Fibroblast of lung (primary cell): ENCODE measurements around the gene ZNF853. TPM values are rescaled to one million over a fixed set of nuclear protein-coding genes. Genes with fewer than 3 reads are reported as not detected.

Experiments
- DNase-seq, 2 donors: peaks; one replicate each; pipeline versions ENCODE4 v3.0.0 to v3.0.0-alpha.2; 2010; ENCODE audit warnings: low read depth in 2 of 2
- H2AFZ ChIP-seq: 2 replicates; pipeline ENCODE4 v1.5.1; 2012; ENCODE audit warnings: low read length, control low read depth, inconsistent platforms
- H3K27ac ChIP-seq: 2 replicates; pipeline ENCODE4 v1.5.1; 2011; ENCODE audit warnings: low read length, control low read depth; ENCODE audit not compliant: insufficient read depth
- H3K27me3 ChIP-seq: 2 replicates; pipeline ENCODE4 v1.5.1; 2011; ENCODE audit warnings: mild to moderate bottlenecking, low read length; ENCODE audit not compliant: control insufficient read depth, insufficient read depth
- H3K36me3 ChIP-seq: 2 replicates; pipeline ENCODE4 v1.5.1; 2011; ENCODE audit warnings: low read length; ENCODE audit not compliant: control insufficient read depth, insufficient read depth
- H3K4me1 ChIP-seq: 2 replicates; pipeline ENCODE4 v1.5.1; 2011; ENCODE audit warnings: low read length; ENCODE audit not compliant: control insufficient read depth, insufficient read depth; ENCODE audit errors: extremely low read depth
- H3K4me2 ChIP-seq: 2 replicates; pipeline ENCODE4 v1.5.1; 2011; ENCODE audit warnings: low read length, control low read depth; ENCODE audit not compliant: insufficient read depth; ENCODE audit errors: extremely low read depth
- H3K4me3 ChIP-seq, 4 experiments: fragments of 200-600 bp in 1 of 4; sonication (generic) in 1 of 4; replicated peaks in 1 of 4; 2 replicates each; pipeline ENCODE4 v1.5.1; 2011 to 2016; ENCODE audit warnings: low read length in 4 of 4, low read depth in 3 of 4, mild to moderate bottlenecking in 3 of 4, control low read depth in 2 of 4, inconsistent platforms in 1 of 4, mixed read lengths in 1 of 4; ENCODE audit not compliant: insufficient read depth in 1 of 4; ENCODE audit errors: control extremely low read depth in 1 of 4
- H3K79me2 ChIP-seq: 2 replicates; pipeline ENCODE4 v1.5.1; 2012; ENCODE audit warnings: mild to moderate bottlenecking, low read length, inconsistent platforms; ENCODE audit not compliant: control insufficient read depth, insufficient read depth
- H3K9ac ChIP-seq: 2 replicates; pipeline ENCODE4 v1.5.1; 2011; ENCODE audit warnings: mild to moderate bottlenecking, low read length, control low read depth; ENCODE audit not compliant: insufficient read depth
- H3K9me3 ChIP-seq: 2 replicates; pipeline ENCODE4 v1.5.1; 2012; ENCODE audit warnings: low read depth, low read length; ENCODE audit not compliant: control insufficient read depth, insufficient read depth
- H4K20me1 ChIP-seq: 2 replicates; pipeline ENCODE4 v1.5.1; 2011; ENCODE audit warnings: low read length; ENCODE audit not compliant: control insufficient read depth, insufficient read depth; ENCODE audit errors: extremely low read depth
- CTCF ChIP-seq, 2 donors: IDR thresholded peaks in 1 of 2; conservative IDR thresholded peaks in 1 of 2; 1 replicate in 1 of 2; 2 replicates in 1 of 2; pipeline ENCODE4 v1.5.1; 2011 to 2012; ENCODE audit warnings: low read length in 2 of 2, control low read depth in 1 of 2, inconsistent platforms in 1 of 2, low read depth in 1 of 2, mild to moderate bottlenecking in 1 of 2
- EZH2 ChIP-seq: IDR thresholded peaks from 2 replicates; pipeline ENCODE4 v1.5.1; 2012; ENCODE audit warnings: low read length, control low read depth, mild to moderate bottlenecking; ENCODE audit errors: missing control alignments
- polyA plus RNA-seq, 2 donors: library from polyadenylated mRNA; depleted of rRNA in 1 of 2; stranded (reverse) in 1 of 2; unstranded in 1 of 2; fragments of >200 nt; gene quantifications; 2 replicates each; pipeline ENCODE4 v1.2.1, GENCODE V29; 2011 to 2012; ENCODE audit warnings: missing spikeins in 1 of 2
- total RNA-seq: library from RNA; depleted of rRNA; stranded (reverse); fragments of >200 nt; gene quantifications from 2 replicates; pipeline ENCODE4 v1.2.1, GENCODE V29; 2014

Gene ZNF853
- total and polyA plus RNA-seq, 2 donors (not counting 1 experiment from before 2014, with no cell fraction given): 0.05 to 0.66 TPM

- no peak overlapping the region for H2AFZ ChIP-seq
- peaks cover 25% of the 10 kb centered on the region for H3K79me2 ChIP-seq
- H3K36me3 ChIP-seq: peaks cover 14% of the 10 kb centered on the region
- H3K27ac ChIP-seq: no peak overlapping the region
- H3K4me2 ChIP-seq: no peak overlapping the region
- no peaks in the 10 kb centered on the region for H3K27me3 ChIP-seq
- H4K20me1 ChIP-seq: no peaks in the 10 kb centered on the region
- TF ChIP-seq EZH2 (no peak), CTCF (conservative IDR thresholded peaks at IDR 0.05 in 1 of 2, IDR thresholded peaks at IDR 0.05 in 1 of 2; ENCODE audit: low read depth in 1 of 2, low read length in 2 of 2) (no peak)
- H3K9me3 ChIP-seq: no peaks in the 10 kb centered on the region
- no peak overlapping the region for H3K9ac ChIP-seq
- no peak for DNase-seq
- no peaks in the 10 kb centered on the region for H3K4me1 ChIP-seq
- H3K4me3 ChIP-seq: no peak overlapping the region
Measured at GRCh38 chr7:6642239-6642839, 26.9 kb downstream of the ZNF853 start.

GRCh38 chr7:6642861-6643640, 27.6 kb downstream of the ZNF853 start:
- Histone ChIP-seq H3K9ac (no peak overlapping the region), H4K20me1 (no peaks in the 10 kb centered on the region), H3K4me1 (no peaks in the 10 kb centered on the region), H3K4me3 (no peak overlapping the region), H3K9me3 (no peaks in the 10 kb centered on the region), H3K4me2 (no peak overlapping the region), H3K27me3 (no peaks in the 10 kb centered on the region), H2AFZ (no peak overlapping the region), H3K79me2 (peaks cover 18% of the 10 kb centered on the region), H3K27ac (no peak overlapping the region), H3K36me3 (peaks cover 17% of the 10 kb centered on the region)
- TF ChIP-seq CTCF (conservative IDR thresholded peaks at IDR 0.05 in 1 of 2, IDR thresholded peaks at IDR 0.05 in 1 of 2; ENCODE audit: low read depth in 1 of 2, low read length in 2 of 2) (no peak), EZH2 (no peak)
- no peak for DNase-seq

- TF ChIP-seq EZH2 (no peak), CTCF (conservative IDR thresholded peaks at IDR 0.05 in 1 of 2, IDR thresholded peaks at IDR 0.05 in 1 of 2; ENCODE audit: low read depth in 1 of 2, low read length in 2 of 2) (no peak)
- Histone ChIP-seq H3K27ac (no peak overlapping the region), H3K9ac (no peak overlapping the region), H4K20me1 (no peaks in the 10 kb centered on the region), H3K4me2 (no peak overlapping the region), H3K36me3 (peaks cover 21% of the 10 kb centered on the region), H2AFZ (no peak overlapping the region), H3K79me2 (peaks cover 8% of the 10 kb centered on the region), H3K9me3 (no peaks in the 10 kb centered on the region), H3K4me3 (no peak overlapping the region), H3K27me3 (no peaks in the 10 kb centered on the region), H3K4me1 (no peaks in the 10 kb centered on the region)
- no peak for DNase-seq
Measured at GRCh38 chr7:6643915-6644625, 28.7 kb downstream of the ZNF853 start.
